Cardiac septum (tissue), 1 donor: ENCODE measurements around the gene DERL3. TPM values are rescaled to one million over a fixed set of nuclear protein-coding genes. Genes with fewer than 3 reads are reported as not detected.

Experiments used
- DNase-seq: peaks from one replicate; pipeline ENCODE4 v3.0.0-alpha.2; 2020; ENCODE audit warnings: low spot score
- intact Hi-C: fragments of 100-400 bp; cut with DNase I; formaldehyde crosslinking; loops from one replicate; pipeline ENCODE4 v1.14.0; 2022
- total RNA-seq: library from RNA; stranded (reverse); fragmentation: NEBNext Ultra II Directional; extraction: Animal tissue kit (Norgen Biotek cat#: 25700); gene quantifications from one replicate; pipeline ENCODE4 v1.2.1, GENCODE V29; 2021
- donor health status: DM: no; HTN: no; CAD: no.

Gene DERL3
- total RNA-seq, 1 donor from 2014 or later: 2.2 TPM

DNA sequence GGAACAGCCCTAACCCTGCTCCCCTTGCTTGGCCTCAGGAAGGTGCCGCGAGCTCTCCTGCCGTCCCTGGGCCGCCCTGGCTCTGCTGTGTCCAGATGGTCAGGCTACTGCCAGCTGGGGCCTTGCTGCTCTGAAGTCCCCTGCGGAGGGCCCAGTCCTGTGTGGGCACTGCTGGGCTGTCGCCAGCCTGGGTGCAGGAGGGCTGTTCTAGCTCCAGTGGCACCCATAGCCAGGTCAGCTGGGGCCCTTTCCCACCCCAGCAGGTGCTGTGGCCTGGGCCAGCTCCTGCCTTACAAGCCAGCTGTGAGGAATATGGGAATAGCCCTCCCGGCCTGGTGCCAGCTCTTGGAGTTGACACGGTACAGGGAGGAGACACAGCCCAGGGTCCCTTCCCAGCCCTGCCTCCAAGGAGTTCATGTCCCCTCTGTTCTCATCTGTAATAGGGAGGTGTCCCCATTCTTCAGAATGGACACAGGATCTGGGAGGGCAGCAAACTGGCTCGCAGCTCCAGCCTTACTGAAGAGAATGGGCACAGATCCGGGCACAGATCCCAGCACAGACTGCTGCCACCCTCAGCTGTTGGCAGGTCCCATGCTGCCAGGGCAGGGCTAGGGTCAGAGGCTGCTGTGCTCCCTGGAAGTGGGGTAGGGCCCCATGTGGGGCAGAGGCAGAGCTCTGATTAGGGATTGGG, 3.9 kb downstream of the DERL3 start:
- intact Hi-C loops: loop anchor here (1.0 kb wide), 1 partner anchor 12 kb away; no protein-coding TSS in a partner anchor

DNA sequence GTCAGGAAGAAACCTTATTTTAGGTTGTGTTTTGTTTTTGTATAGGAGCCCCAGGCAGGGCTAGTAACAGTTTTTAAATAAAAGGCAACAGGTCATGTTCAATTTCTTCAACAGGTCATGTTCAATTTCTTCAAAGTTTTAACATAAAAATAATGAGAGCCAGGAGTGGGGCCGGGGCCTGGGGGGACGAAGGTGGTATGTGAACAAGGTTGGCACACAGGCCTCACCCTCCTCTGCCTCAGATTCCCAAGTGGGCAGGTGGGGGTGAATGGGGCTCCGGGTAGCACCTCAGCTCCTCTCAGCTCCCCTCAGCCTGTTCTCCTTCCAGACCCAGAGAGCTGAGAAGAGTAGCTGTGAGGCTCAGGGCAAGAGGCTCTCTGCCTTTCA, 4.4 kb downstream of the DERL3 start:
- no peak for DNase-seq
- intact Hi-C loops: no loop called here

More for the DNA sequence above, 3.9 kb downstream of the DERL3 start:
- peak; percentile 85 for DNase-seq

- peak; percentile 74 for DNase-seq
- intact Hi-C loops: no loop called here
Measured at GRCh38 chr22:23833911-23834317, 4.9 kb downstream of the DERL3 start.

DNA sequence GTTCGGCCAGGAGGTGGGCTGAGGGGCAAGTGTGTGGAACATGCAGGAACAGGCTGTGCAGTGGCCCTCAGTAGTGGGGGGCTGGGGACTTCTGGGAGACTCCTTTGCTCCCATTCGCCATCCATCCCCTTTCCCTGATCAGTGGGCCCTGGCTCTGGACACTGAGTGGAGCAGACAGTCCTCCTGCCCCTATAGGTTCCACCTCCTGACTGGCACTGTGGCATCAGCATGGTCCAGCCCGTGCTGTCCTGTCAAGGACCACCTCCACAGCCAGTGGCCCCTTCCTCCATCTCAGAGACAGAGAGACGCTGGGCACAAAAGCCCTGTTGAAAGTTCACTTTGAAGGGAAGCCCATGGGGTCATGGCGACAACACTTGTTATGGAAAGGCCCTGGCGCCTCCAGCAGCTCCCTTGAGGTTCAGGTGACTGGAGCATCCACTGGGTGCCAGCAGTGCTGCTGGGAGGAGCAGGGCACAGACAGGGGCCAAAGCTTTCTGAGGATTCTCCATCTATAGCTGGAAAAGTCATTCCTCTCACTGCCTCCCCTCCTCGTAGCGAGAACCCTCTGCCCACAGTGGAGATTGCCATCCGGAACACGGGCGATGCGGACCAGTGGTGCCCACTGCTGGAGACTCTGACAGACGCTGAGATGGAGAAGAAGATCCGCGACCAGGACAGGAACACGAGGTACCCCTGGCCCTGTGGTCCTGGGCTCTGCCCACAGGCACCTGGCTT, 5.6 kb downstream of the DERL3 start:
- intact Hi-C loops: no loop called here
- DNase-seq: peak; percentile 72

GRCh38 chr22:23832226-23833016, 6.4 kb downstream of the DERL3 start:
- intact Hi-C loops: no loop called here

GRCh38 chr22:23831781-23832180, 7.0 kb downstream of the DERL3 start:
- intact Hi-C loops: no loop called here
- peak; percentile 49 for DNase-seq

More at GRCh38 chr22:23832226-23833016, 6.4 kb downstream of the DERL3 start:
- DNase-seq: peak; percentile 72

- DNase-seq: no peak
- intact Hi-C loops: no loop called here
Measured at GRCh38 chr22:23831261-23831660, 7.5 kb downstream of the DERL3 start.

DNA sequence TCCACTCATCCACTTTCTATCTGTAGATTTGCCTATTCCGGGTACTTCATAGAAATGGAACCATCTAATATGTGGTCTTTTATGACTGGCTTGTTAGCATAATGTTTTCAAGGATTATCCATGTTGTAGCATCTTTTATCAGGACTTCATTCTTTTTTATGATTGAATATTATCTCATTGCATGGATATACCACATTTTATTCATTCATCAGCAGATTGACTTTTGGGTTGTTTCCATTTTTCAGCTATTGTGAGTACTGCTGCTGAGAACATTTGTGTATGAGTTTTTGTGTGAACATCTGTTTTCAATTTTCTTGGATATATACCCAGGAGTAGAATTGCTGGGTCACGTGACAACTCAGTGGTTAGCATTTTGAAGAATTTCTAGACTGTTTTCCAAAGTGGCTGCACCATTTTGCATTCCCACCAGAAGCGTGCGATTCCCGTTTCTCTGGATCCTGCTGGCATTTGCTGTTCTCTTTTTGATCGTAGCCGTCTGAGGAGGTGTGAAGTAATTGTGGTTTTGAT, 8.9 kb downstream of the DERL3 start:
- intact Hi-C loops: no loop called here

DNA sequence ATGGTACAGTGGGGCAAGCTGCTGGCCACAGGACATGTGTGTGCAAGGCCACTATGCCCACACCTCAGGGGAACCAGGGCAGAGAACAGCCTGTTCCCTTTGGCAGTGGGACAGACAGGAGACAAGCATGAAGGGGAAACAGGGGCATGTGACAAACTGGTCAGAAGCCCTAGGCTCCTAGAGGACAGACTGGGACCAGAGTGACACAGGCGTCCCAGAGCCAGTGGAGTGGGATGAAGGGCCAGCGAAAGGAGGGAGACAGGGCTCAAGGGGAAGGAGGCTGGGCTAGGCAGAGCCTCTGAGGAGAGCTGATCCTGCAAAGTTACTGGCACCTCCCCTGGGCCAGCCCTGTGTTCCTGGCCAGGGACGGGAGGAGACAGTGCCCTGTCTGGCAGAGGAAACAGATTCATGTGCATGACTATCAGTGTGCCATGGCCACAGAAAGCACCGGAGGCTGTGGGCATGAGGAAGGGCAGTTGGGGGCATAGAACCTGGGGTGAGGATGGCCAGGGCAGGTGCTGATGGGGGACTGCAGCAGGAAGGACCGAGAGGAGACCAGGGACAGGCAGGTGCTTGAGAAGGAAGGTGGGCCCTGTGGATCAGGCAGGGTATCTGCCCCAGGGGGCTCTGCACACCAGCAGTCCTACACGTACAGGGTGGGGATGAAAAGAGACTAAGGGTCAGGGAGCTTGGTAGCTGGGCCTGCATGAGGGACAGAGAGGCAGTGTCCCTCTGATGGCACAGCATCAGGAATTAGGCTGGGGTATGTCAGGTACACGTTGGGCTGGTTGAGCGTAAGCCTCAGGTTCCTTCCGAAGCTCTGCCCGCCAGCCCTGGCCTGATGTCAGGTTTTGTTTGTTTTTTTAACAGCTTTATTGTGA, 9.8 kb downstream of the DERL3 start:
- no peak for DNase-seq
- intact Hi-C loops: no loop called here

More for the DNA sequence above, 8.9 kb downstream of the DERL3 start:
- peak; percentile 24 for DNase-seq

DNA sequence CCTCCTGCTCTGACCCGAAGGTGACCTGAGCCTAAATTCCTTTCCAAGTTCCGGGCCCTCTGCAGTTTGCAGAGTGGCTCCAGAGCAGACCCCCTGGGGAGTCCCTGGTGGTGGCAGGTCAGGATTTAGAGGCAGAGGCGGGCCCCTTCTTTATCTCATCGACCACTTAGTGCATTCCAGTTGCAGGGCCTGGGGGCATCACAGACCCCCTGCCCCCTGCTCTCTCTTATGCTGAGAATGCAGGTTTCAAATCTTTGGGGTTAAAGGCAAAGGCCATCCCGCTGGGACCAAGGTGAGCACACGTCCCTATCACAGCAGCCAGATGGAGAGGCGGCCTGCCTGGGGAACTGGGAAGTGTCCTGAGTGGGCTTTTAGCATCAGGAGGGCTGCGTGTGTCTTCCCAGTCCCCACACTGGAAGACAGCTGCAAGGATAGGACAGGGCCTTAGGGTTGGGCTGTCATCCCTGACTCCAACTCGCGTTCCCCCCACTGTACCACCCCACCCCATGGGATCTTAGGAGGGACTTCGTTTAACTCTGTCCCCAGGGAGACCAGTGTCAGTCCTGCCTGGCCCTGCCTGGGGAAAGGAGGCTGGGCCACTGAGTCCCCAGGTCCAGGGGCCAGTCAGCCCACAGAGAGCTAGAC, 11.3 kb downstream of the DERL3 start:
- intact Hi-C loops: no loop called here
- no peak for DNase-seq

DNA sequence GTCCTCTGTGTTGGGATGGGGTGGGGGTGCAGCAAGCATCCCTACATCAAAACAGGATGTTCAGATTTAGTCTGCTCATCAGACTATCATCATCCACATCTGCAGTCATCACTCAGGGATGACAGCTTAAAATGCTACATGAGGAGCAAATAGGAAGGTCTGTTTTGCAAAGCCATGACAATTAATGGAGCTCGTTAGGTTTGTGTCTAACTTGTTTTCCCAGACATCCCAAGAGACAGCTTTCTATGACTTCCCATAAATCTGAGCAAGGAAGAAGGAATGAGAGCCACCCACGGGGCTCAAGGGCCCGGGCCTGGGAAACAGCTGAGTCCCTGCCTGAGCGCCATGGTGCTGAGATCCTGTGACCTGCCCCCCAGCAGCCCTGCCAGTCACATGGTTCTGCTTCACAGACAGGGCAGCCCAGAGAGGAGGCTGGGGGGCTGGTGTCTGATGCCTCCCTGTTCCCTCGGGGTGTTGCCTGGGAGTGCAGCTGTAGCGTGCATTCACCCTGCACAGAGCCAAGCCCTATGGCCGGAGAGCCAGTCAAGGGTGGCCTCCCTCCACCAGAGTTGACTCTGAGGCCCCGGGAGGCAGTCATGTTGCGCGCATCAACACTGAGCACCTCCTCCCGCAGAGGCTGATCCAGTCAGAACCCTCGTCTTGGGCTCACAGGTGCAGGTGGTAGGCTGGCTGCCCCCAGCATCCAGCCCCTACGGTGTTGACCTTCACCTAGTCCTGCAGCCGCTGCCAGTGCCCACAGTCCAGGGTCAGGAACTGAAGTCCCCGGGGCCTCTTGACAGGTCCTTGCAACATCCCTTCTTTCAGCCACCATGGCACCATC, 12.1 kb downstream of the DERL3 start:
- intact Hi-C loops: no loop called here
- no peak for DNase-seq

- no peak for DNase-seq
- intact Hi-C loops: no loop called here
Measured at GRCh38 chr22:23825246-23825905, 13.4 kb downstream of the DERL3 start.

- DNase-seq: no peak
- intact Hi-C loops: no loop called here
Measured at GRCh38 chr22:23824476-23825245, 14.1 kb downstream of the DERL3 start.

GRCh38 chr22:23823331-23823791, 15.4 kb downstream of the DERL3 start:
- no peak for DNase-seq
- intact Hi-C loops: loop anchor here (1.0 kb wide), 2 partner anchors 12 to 23 kb away; no protein-coding TSS in a partner anchor

DNA sequence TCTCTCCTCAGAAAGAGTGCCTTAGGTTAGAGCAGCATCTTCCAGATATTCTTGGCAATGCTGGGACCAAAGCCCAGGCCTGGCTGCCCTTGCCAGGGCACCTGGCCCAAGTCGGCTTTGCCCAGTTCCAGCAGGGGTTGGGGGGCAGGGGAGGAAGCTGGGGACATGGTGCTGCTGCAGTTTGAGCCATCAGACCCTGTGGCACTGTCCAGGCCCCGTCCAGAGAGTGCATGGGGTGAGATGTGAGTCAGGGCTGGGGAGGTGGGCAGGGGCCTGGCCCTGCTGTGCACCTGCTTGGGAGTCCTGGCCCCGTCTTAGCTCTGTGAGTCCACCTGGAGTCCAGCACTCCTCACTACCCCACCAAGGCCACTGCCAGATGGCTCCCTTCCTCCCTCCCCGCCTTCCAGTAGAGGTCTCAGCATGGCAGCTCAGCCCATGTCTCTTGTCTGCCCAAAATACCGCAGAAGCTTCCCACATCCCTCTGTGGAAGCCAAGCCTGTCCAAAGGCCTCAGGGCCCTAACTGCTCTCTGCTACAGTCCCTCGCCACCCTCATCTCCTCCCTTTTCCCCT, 16.6 kb downstream of the DERL3 start:
- intact Hi-C loops: no loop called here
- no peak for DNase-seq

GRCh38 chr22:23820748-23821211, 18.0 kb downstream of the DERL3 start:
- intact Hi-C loops: no loop called here
- no peak for DNase-seq
